B cell (primary cell): Measurements from ENCODE around the gene HIBADH. TPM values are rescaled to one million over a fixed set of nuclear protein-coding genes. Genes with fewer than 3 reads are reported as not detected.

Experiments
- ATAC-seq: fragments of 200-7000 bp; cut with Tn5 transposase; one replicate; pipeline ENCODE4 v1.10.0; 2021; ENCODE audit warnings: low read depth, mild to moderate bottlenecking, moderate number of reproducible peaks, moderate library complexity
- CTCF ChIA-PET: fragments of 350-600 bp; sonication (Branson Sonifier 250); formaldehyde crosslinking; loops from one replicate; lab custom pipeline; 2021; ENCODE audit warnings: antibody characterized with exemption, inconsistent platforms; lab: Charles Lee
- POLR2A ChIA-PET: fragments of 350-600 bp; sonication (Branson Sonifier 250); formaldehyde crosslinking; loops from one replicate; lab custom pipeline; 2021; ENCODE audit warnings: antibody characterized with exemption; lab: Charles Lee
- DNase-seq: peaks from one replicate; pipeline ENCODE4 v3.0.0; 2013
- H2AFZ ChIP-seq: 2 replicates; pipeline ENCODE4 v1.6.1; 2012; ENCODE audit warnings: mild to moderate bottlenecking, low read depth, low read length; ENCODE audit not compliant: insufficient read depth, poor library complexity, severe bottlenecking
- H3K27ac ChIP-seq, 2 donors: 1 replicate in 1 of 2; 2 replicates in 1 of 2; pipeline ENCODE4 v1.5.1; 2012 to 2013; ENCODE audit warnings: low read length in 2 of 2, mild to moderate bottlenecking in 2 of 2, moderate library complexity in 1 of 2
- H3K27me3 ChIP-seq, 4 experiments: fragments of 200-600 bp in 1 of 4; sonication (generic) in 1 of 4; replicated peaks in 1 of 4; 1 replicate in 2 of 4; 2 replicates in 2 of 4; pipeline versions ENCODE4 v1.6.1 to v1.7.0; 2013 to 2016; ENCODE audit warnings: low read length in 3 of 4, mild to moderate bottlenecking in 2 of 4, mixed read lengths in 1 of 4, moderate library complexity in 1 of 4; ENCODE audit not compliant: insufficient read depth in 4 of 4, control insufficient read depth in 3 of 4; ENCODE audit errors: control extremely low read depth in 1 of 4
- H3K36me3 ChIP-seq, 2 experiments: replicated peaks in 1 of 2; 1 replicate in 1 of 2; 2 replicates in 1 of 2; pipeline versions ENCODE4 v1.6.1 to v1.7.1; 2013; ENCODE audit warnings: low read length in 1 of 2; ENCODE audit not compliant: insufficient read depth in 2 of 2, control insufficient read depth in 1 of 2; ENCODE audit errors: control extremely low read depth in 1 of 2, extremely low read depth in 1 of 2
- H3K4me1 ChIP-seq, 2 donors: fragments of 200-600 bp in 1 of 2; sonication (generic) in 1 of 2; 1 replicate in 1 of 2; 2 replicates in 1 of 2; pipeline versions ENCODE4 v1.5.1 to v1.6.1; 2013 to 2017; ENCODE audit warnings: low read length in 2 of 2; ENCODE audit not compliant: control insufficient read depth in 2 of 2, insufficient read depth in 2 of 2
- H3K4me2 ChIP-seq: replicated peaks from 2 replicates; pipeline ENCODE3; 2012; ENCODE audit warnings: mild to moderate bottlenecking, low read depth, low read length; ENCODE audit not compliant: poor library complexity, severe bottlenecking
- H3K4me3 ChIP-seq, 5 experiments: fragments of 200-600 bp in 1 of 5; sonication (generic) in 1 of 5; 1 replicate in 3 of 5; 2 replicates in 2 of 5; pipeline versions ENCODE4 v1.5.1 to v1.7.0; 2011 to 2016; ENCODE audit warnings: low read length in 4 of 5, mild to moderate bottlenecking in 4 of 5, low read depth in 2 of 5, control low read depth in 1 of 5, moderate library complexity in 1 of 5; ENCODE audit not compliant: insufficient read depth in 1 of 5; ENCODE audit errors: control extremely low read depth in 1 of 5, extremely low read depth in 1 of 5
- H3K79me2 ChIP-seq: fragments of 200-600 bp; sonication (generic); one replicate; pipeline ENCODE4 v1.6.0; 2016; ENCODE audit warnings: low read length; ENCODE audit not compliant: control insufficient read depth, insufficient read depth
- H3K9ac ChIP-seq: fragments of 200-600 bp; sonication (generic); 2 replicates; pipeline ENCODE4 v1.6.1; 2017; ENCODE audit warnings: mild to moderate bottlenecking, low read length, moderate library complexity
- H3K9me3 ChIP-seq, 3 donors: one replicate each; pipeline versions ENCODE4 v1.6.1 to v1.7.1; 2013; ENCODE audit warnings: low read length in 2 of 3; ENCODE audit not compliant: control insufficient read depth in 2 of 3, insufficient read depth in 1 of 3; ENCODE audit errors: control extremely low read depth in 1 of 3
- H4K20me1 ChIP-seq: 2 replicates; pipeline ENCODE4 v1.6.0; 2012; ENCODE audit warnings: mild to moderate bottlenecking, low read length; ENCODE audit not compliant: insufficient read depth, control insufficient read depth, poor library complexity, severe bottlenecking
- H3K27ac Mint-ChIP-seq: one replicate; pipeline ENCODE4 v1.8.0; 2021; ENCODE audit warnings: mixed read lengths
- H3K27me3 Mint-ChIP-seq: one replicate; pipeline ENCODE4 v1.8.0; 2021; ENCODE audit warnings: mixed read lengths
- H3K4me1 Mint-ChIP-seq: one replicate; pipeline ENCODE4 v1.8.0; 2021; ENCODE audit warnings: mixed read lengths
- H3K4me3 Mint-ChIP-seq: one replicate; pipeline ENCODE4 v1.8.0; 2021; ENCODE audit warnings: mixed read lengths
- H3K9me3 Mint-ChIP-seq: one replicate; pipeline ENCODE4 v1.8.0; 2022; ENCODE audit warnings: mixed read lengths; ENCODE audit not compliant: insufficient read depth
- CTCF ChIP-seq: fragments of 200-600 bp; IDR thresholded peaks from one replicate; pipeline ENCODE4 v1.8.0; 2022; ENCODE audit warnings: antibody characterized with exemption, mild to moderate bottlenecking
- EZH2 ChIP-seq: IDR thresholded peaks from 2 replicates; pipeline ENCODE4 v1.6.1; 2012; ENCODE audit warnings: borderline replicate concordance, low read depth, mild to moderate bottlenecking, moderate library complexity, low read length; ENCODE audit not compliant: insufficient read depth, poor library complexity, severe bottlenecking
- WGBS: methylation state at CpG from one replicate; pipeline ENCODE4 v1.1.5; 2013; ENCODE audit warnings: missing lambda C conversion rate; ENCODE audit not compliant: insufficient coverage; 5-methylcytosine and 5-hydroxymethylcytosine counted together
- intact Hi-C: fragments of 100-400 bp; cut with micrococcal nuclease; formaldehyde crosslinking; loops from one replicate; pipeline ENCODE4 v1.10.0; 2022
- polyA plus RNA-seq: library from polyadenylated mRNA; depleted of rRNA; stranded (reverse); fragments of >200 nt; gene quantifications from 2 replicates; pipeline ENCODE4 v1.2.3, GENCODE V29; 2012
- total RNA-seq, 2 donors: library from RNA; stranded (reverse); fragments of 120-200 nt in 1 of 2; gene quantifications; 1 replicate in 1 of 2; 2 replicates in 1 of 2; pipeline versions ENCODE4 v1.2.3 to v1.2.4, GENCODE V29; 2013 to 2022

HIBADH gene
- total and polyA plus RNA-seq, 2 donors (not counting 1 experiment from before 2014, with no cell fraction given), result 6.9 to 14.1 TPM

- H3K79me2 ChIP-seq, result no peaks in the 10 kb centered on the region
- CTCF ChIA-PET, result interaction anchor here (1.1 to 1.4 kb wide), 3 partner anchors 20 to 410 kb away, joined by 3 to 7 read pairs (median 4); no protein-coding TSS in a partner anchor
- H3K27me3 ChIP-seq, result no peaks in the 10 kb centered on the region
- Mint-ChIP-seq H3K4me1 (no peaks in the 10 kb centered on the region), H3K27me3 (no peaks in the 10 kb centered on the region), H3K4me3 (no peak overlapping the region), H3K27ac (no peak overlapping the region), H3K9me3 (no peaks in the 10 kb centered on the region)
- H3K36me3 ChIP-seq, result no peaks in the 10 kb centered on the region
- DNase-seq (no peak), ATAC-seq (no peak)
- no peak overlapping the region for H3K27ac ChIP-seq
- no peak overlapping the region for H3K9ac ChIP-seq
- H3K4me2 ChIP-seq, result no peak overlapping the region
- no peaks in the 10 kb centered on the region for H3K9me3 ChIP-seq
- H4K20me1 ChIP-seq, result no peaks in the 10 kb centered on the region
- no peak overlapping the region for H3K4me3 ChIP-seq
- POLR2A ChIA-PET, result no interaction called here
- intact Hi-C loops, result loop anchor here (10.0 kb wide), 1 partner anchor 411 kb away; no protein-coding TSS in a partner anchor
- TF ChIP-seq CTCF, result no peak
- TF ChIP-seq EZH2, result no peak
- WGBS, result no CpG with 5 or more reads among the region's 2 CpGs
- no peaks in the 10 kb centered on the region for H3K4me1 ChIP-seq
- no peak overlapping the region for H2AFZ ChIP-seq
Observed at GRCh38 chr7:27605689-27606269, 56.9 kb downstream of the HIBADH start.

DNA sequence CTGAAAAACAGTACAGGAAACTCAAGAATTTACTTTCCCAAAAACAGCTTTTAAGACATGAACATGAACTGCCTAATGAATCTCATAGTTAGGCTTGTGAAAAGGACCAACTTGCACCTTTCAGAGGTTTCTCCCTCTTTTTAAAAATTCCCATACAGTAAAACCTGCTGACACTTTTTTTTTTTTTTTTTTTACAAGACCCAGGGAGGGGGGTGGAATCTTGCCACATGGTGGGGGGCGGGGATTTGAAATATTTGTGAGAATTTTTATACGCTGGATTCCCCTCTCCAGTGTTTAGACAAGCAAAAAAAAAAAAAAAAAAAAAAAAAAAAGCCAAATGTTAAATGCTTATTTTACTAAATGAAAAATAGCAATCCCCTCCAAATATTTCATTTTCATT, 57.4 kb downstream of the HIBADH start:
- ChIA-PET POLR2A (no interaction called here), CTCF (interaction anchor here (1.2 to 1.4 kb wide), 2 partner anchors 19 to 409 kb away, joined by 3 to 7 read pairs; no protein-coding TSS in a partner anchor)
- no peaks in the 10 kb centered on the region for H4K20me1 ChIP-seq
- DNase-seq (no peak), ATAC-seq (no peak)
- Mint-ChIP-seq H3K4me3 (no peak overlapping the region), H3K27ac (no peak overlapping the region), H3K4me1 (no peaks in the 10 kb centered on the region), H3K27me3 (no peaks in the 10 kb centered on the region), H3K9me3 (no peaks in the 10 kb centered on the region)
- H3K27ac ChIP-seq, result no peak overlapping the region
- no CpG with 5 or more reads among the region's 2 CpGs for WGBS
- no peak overlapping the region for H3K9ac ChIP-seq
- H3K4me2 ChIP-seq, result no peak overlapping the region
- H3K9me3 ChIP-seq, result no peaks in the 10 kb centered on the region
- H2AFZ ChIP-seq, result no peak overlapping the region
- H3K36me3 ChIP-seq, result no peaks in the 10 kb centered on the region
- H3K4me3 ChIP-seq, result no peak overlapping the region
- H3K79me2 ChIP-seq, result no peaks in the 10 kb centered on the region
- H3K4me1 ChIP-seq, result no peaks in the 10 kb centered on the region
- intact Hi-C loops, result loop anchor here (10.0 kb wide), 1 partner anchor 410 kb away; no protein-coding TSS in a partner anchor
- TF ChIP-seq EZH2, result no peak
- no peak for TF ChIP-seq CTCF
- H3K27me3 ChIP-seq, result no peaks in the 10 kb centered on the region
